Type B pancreatic cell (in vitro differentiated cells): ENCODE measurements around the gene PRKN. TPM values are rescaled to one million over a fixed set of nuclear protein-coding genes. Genes with fewer than 3 reads are reported as not detected.

Source experiments
- DNase-seq: peaks from one replicate; pipeline ENCODE4 v3.0.0; 2021; ENCODE audit warnings: mixed read lengths; ENCODE audit not compliant: unreplicated experiment; ENCODE audit errors: extremely low spot score
- H3K27ac Mint-ChIP-seq: 2 replicates; pipeline ENCODE4 v1.8.0; 2021; ENCODE audit warnings: mild to moderate bottlenecking, mixed read lengths
- H3K27me3 Mint-ChIP-seq: 2 replicates; pipeline ENCODE4 v1.8.0; 2021; ENCODE audit warnings: mixed read lengths
- H3K36me3 Mint-ChIP-seq: 2 replicates; pipeline ENCODE4 v1.8.0; 2021; ENCODE audit warnings: mixed read lengths
- H3K4me1 Mint-ChIP-seq: one replicate; pipeline ENCODE4 v1.8.0; 2021; ENCODE audit warnings: mixed read lengths; ENCODE audit not compliant: unreplicated experiment
- H3K4me3 Mint-ChIP-seq: 2 replicates; pipeline ENCODE4 v1.8.0; 2021; ENCODE audit warnings: mild to moderate bottlenecking, mixed read lengths
- H3K9me3 Mint-ChIP-seq: 2 replicates; pipeline ENCODE4 v1.8.0; 2021; ENCODE audit warnings: mixed read lengths
- CTCF ChIP-seq: fragments of 200-600 bp; sonication (generic); conservative IDR thresholded peaks from 2 replicates; pipeline ENCODE4 v1.5.0; 2021; ENCODE audit warnings: antibody characterized with exemption, mild to moderate bottlenecking
- total RNA-seq: library from RNA; stranded (reverse); gene quantifications from 2 replicates; pipeline ENCODE4 v1.2.1, GENCODE V29; 2021; ENCODE audit warnings: low replicate concordance

The PRKN gene
- total RNA-seq, 1 donor from 2014 or later: 6.2 TPM

- no peak for TF ChIP-seq CTCF
- no peaks in the 10 kb centered on the region for H3K4me1 Mint-ChIP-seq
These were observed 354.4 kb downstream of the PRKN start for GRCh38 chr6:162373192-162373591.

DNA sequence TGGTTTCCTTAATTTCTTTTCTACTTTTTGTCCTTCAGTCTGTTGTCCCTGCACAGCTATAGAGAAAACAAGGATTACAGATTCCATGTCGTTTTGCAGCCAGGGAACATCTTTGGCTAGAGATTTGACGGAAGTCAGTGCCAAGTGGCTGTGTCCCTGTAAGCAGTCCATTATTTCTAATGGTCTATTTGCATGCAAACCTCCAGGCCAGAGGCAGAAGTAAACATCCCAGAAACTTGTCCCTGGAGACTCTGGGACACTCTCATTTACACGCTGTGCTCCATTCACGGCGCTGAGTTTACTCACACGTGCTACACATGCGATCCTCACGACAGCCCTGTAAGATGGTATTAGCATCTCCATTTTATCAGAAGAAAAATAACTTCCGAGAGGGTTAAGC lies 355.5 kb downstream of the PRKN start:
- TF ChIP-seq CTCF: no peak
- Mint-ChIP-seq H3K4me3 (no peak overlapping the region), H3K27ac (no peak overlapping the region), H3K36me3 (no peaks in the 10 kb centered on the region), H3K9me3 (no peaks in the 10 kb centered on the region), H3K4me1 (no peaks in the 10 kb centered on the region), H3K27me3 (no peaks in the 10 kb centered on the region)
- no peak for DNase-seq

More at GRCh38 chr6:162373192-162373591, 354.4 kb downstream of the PRKN start:
- no peaks in the 10 kb centered on the region for H3K9me3 Mint-ChIP-seq
- H3K27me3 Mint-ChIP-seq: no peaks in the 10 kb centered on the region
- H3K36me3 Mint-ChIP-seq: no peaks in the 10 kb centered on the region
- no peak overlapping the region for H3K4me3 Mint-ChIP-seq
- DNase-seq: no peak
- H3K27ac Mint-ChIP-seq: no peak overlapping the region

GRCh38 chr6:162371121-162371520 lies 356.4 kb downstream of the PRKN start:
- no peaks in the 10 kb centered on the region for H3K4me1 Mint-ChIP-seq
- no peaks in the 10 kb centered on the region for H3K9me3 Mint-ChIP-seq
- no peak for DNase-seq
- no peak for TF ChIP-seq CTCF
- no peak overlapping the region for H3K27ac Mint-ChIP-seq
- H3K36me3 Mint-ChIP-seq: no peaks in the 10 kb centered on the region
- no peak overlapping the region for H3K4me3 Mint-ChIP-seq
- no peaks in the 10 kb centered on the region for H3K27me3 Mint-ChIP-seq

DNA sequence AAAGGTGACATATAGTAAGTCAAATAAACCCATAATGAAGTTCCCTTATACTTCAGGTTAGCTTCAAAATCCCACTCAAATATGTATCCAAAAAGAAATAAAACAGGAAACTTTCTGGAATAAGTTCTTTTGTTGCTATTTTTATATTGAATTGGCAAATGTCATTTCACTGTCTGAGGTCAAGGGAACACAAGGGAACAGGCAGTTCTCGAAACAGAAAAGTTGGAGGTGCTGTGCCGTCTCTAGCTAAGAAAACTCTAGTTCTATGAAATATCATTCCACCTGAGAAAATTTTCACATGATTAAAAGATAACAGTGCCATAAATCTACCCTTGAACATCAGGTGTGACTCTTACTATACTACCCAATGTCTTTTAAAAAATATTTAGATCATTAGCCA lies 358.5 kb downstream of the PRKN start:
- TF ChIP-seq CTCF: no peak
- DNase-seq: no peak
- Mint-ChIP-seq H3K27ac (no peak overlapping the region), H3K36me3 (peaks cover 5% of the 10 kb centered on the region), H3K27me3 (no peaks in the 10 kb centered on the region), H3K4me3 (no peak overlapping the region), H3K9me3 (no peaks in the 10 kb centered on the region), H3K4me1 (no peaks in the 10 kb centered on the region)

DNA sequence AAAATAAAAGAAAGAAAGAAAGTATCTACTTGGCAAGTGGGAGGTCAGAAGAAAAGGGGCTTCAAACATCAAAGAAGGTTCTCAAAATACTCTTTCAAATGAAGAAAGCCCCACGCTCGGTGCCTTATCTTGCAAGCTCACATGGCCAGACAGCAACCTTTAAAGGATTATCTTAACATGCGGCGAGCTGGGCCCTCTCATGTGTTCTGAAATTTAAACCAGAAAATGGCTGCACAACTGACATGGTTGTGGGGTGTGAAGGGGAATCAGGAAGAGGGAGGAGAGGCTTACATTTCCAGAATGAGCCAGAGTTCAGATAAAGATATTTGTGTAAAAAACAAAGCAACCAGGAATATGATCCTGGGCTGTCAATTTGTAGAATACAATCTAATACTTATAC lies 363.1 kb downstream of the PRKN start:
- TF ChIP-seq CTCF: no peak
- Mint-ChIP-seq H3K27ac (no peak overlapping the region), H3K9me3 (no peaks in the 10 kb centered on the region), H3K4me3 (no peak overlapping the region), H3K36me3 (peaks cover 5% of the 10 kb centered on the region), H3K4me1 (peaks cover 7% of the 10 kb centered on the region), H3K27me3 (no peaks in the 10 kb centered on the region)
- no peak for DNase-seq

GRCh38 chr6:162363757-162364156 lies 363.8 kb downstream of the PRKN start:
- Mint-ChIP-seq H3K4me3 (no peak overlapping the region), H3K4me1 (peaks cover 7% of the 10 kb centered on the region)
- TF ChIP-seq CTCF: no peak

More at GRCh38 chr6:162363757-162364156, 363.8 kb downstream of the PRKN start:
- DNase-seq: no peak
- Mint-ChIP-seq H3K27me3 (no peaks in the 10 kb centered on the region), H3K9me3 (no peaks in the 10 kb centered on the region), H3K27ac (no peak overlapping the region), H3K36me3 (peaks cover 5% of the 10 kb centered on the region)
